Natural killer cell (primary cell): Measurements from ENCODE around the gene RENBP. TPM values are rescaled to one million over a fixed set of nuclear protein-coding genes. Genes with fewer than 3 reads are reported as not detected.
A peak's percentile ranks its signal among the peaks of the same experiment; 100 is the strongest.

ENCODE experiments used
- ATAC-seq, 3 donors: fragments of 150-1000 bp in 2 of 3; fragments of 200-7000 bp in 1 of 3; cut with Tn5 transposase; 1 replicate in 1 of 3; 2 replicates in 2 of 3; pipeline ENCODE4 v1.10.0; 2021; ENCODE audit warnings: mild to moderate bottlenecking in 2 of 3, moderate library complexity in 2 of 3
- DNase-seq, 2 donors: peaks; one replicate each; pipeline versions ENCODE4 v3.0.0 to v3.0.0-alpha.2; 2013 to 2021; ENCODE audit warnings: mixed read lengths in 1 of 2
- H3K27ac ChIP-seq: one replicate; pipeline ENCODE4 v1.5.1; 2013; ENCODE audit warnings: mild to moderate bottlenecking, low read length
- H3K27me3 ChIP-seq: one replicate; pipeline ENCODE4 v1.6.1; 2013; ENCODE audit warnings: low read length; ENCODE audit not compliant: control insufficient read depth, insufficient read depth
- H3K36me3 ChIP-seq: one replicate; pipeline ENCODE4 v1.6.1; 2013; ENCODE audit warnings: low read length; ENCODE audit not compliant: control insufficient read depth, insufficient read depth
- H3K4me1 ChIP-seq: one replicate; pipeline ENCODE4 v1.6.1; 2013; ENCODE audit warnings: low read length; ENCODE audit not compliant: control insufficient read depth, insufficient read depth
- H3K4me3 ChIP-seq: one replicate; pipeline ENCODE4 v1.5.1; 2013; ENCODE audit warnings: low read length
- H3K9me3 ChIP-seq: one replicate; pipeline ENCODE4 v1.6.1; 2013; ENCODE audit warnings: low read length; ENCODE audit not compliant: control insufficient read depth, insufficient read depth
- H3K27ac Mint-ChIP-seq, 2 donors: one replicate each; pipeline ENCODE4 v1.8.0; 2022; ENCODE audit warnings: mild to moderate bottlenecking in 2 of 2, mixed read lengths in 2 of 2, moderate library complexity in 1 of 2
- H3K27me3 Mint-ChIP-seq, 2 donors: one replicate each; pipeline ENCODE4 v1.8.0; 2022; ENCODE audit warnings: low read depth in 2 of 2, mixed read lengths in 2 of 2
- H3K36me3 Mint-ChIP-seq: one replicate; pipeline ENCODE4 v1.8.0; 2022; ENCODE audit warnings: mixed read lengths
- H3K4me1 Mint-ChIP-seq, 2 donors: one replicate each; pipeline ENCODE4 v1.8.0; 2022; ENCODE audit warnings: mixed read lengths in 2 of 2
- H3K4me3 Mint-ChIP-seq: one replicate; pipeline ENCODE4 v1.8.0; 2022; ENCODE audit warnings: mild to moderate bottlenecking, moderate library complexity, mixed read lengths
- H3K9me3 Mint-ChIP-seq, 2 donors: one replicate each; pipeline ENCODE4 v1.8.0; 2022; ENCODE audit warnings: mixed read lengths in 2 of 2
- CTCF ChIP-seq: fragments of 200-600 bp; IDR thresholded peaks from one replicate; pipeline ENCODE4 v1.8.0; 2022; ENCODE audit warnings: antibody characterized with exemption
- WGBS: methylation state at CpG from one replicate; pipeline ENCODE4 v1.1.7; 2013; ENCODE audit warnings: missing lambda C conversion rate; ENCODE audit not compliant: insufficient coverage; 5-methylcytosine and 5-hydroxymethylcytosine counted together
- intact Hi-C: fragments of 100-400 bp; cut with micrococcal nuclease; formaldehyde crosslinking; loops from one replicate; pipeline ENCODE4 v1.14.2; 2022
- total RNA-seq, 4 donors: library from RNA; stranded (reverse); fragments of 120-200 nt in 1 of 4; gene quantifications; one replicate each; pipeline versions ENCODE4 v1.2.3 to v1.2.4, GENCODE V29; 2013 to 2022

RENBP gene
- 10 to 100 TPM; 14.3 to 17.1 (median 15.2) TPM for total RNA-seq
- total RNA-seq (2013): 10.3 TPM

GRCh38 chrX:153944140-153944799, at the start of gene RENBP:
TSS of gene RENBP (minus strand) at chrX:153944643. CDS start at chrX:153944610, 33 bp downstream.
- H3K4me1 Mint-ChIP-seq: peaks cover 15 to 29% of the 10 kb centered on the region in 2 donors
- ATAC-seq (peak; percentile 46 to 64 (median 47)), DNase-seq (peak in 1 of 2 donors; percentile 59)
- peak within 1 kb of the TSS; percentile 50 for H3K27ac ChIP-seq
- intact Hi-C loops: no loop called here
- H3K36me3 ChIP-seq: peaks cover 6% of the 10 kb centered on the region
- H3K27ac Mint-ChIP-seq: peak within 1 kb of the TSS; percentile 53 to 90
- no peak for TF ChIP-seq CTCF
- peaks cover 62% of the 10 kb centered on the region for H3K4me1 ChIP-seq
- no peaks in the 10 kb centered on the region for H3K9me3 Mint-ChIP-seq
- no peaks in the 10 kb centered on the region for H3K9me3 ChIP-seq
- 12% methylated on average over 31 of the region's 31 CpGs for WGBS
- peak within 1 kb of the TSS; percentile 87 for H3K4me3 Mint-ChIP-seq
- H3K36me3 Mint-ChIP-seq: no peaks in the 10 kb centered on the region
- H3K27me3 Mint-ChIP-seq: no peaks in the 10 kb centered on the region
- peak within 1 kb of the TSS; percentile 44 for H3K4me3 ChIP-seq
- no peaks in the 10 kb centered on the region for H3K27me3 ChIP-seq

- no peaks in the 10 kb centered on the region for H3K27me3 ChIP-seq
- intact Hi-C loops: no loop called here
- H3K9me3 ChIP-seq: no peaks in the 10 kb centered on the region
- H3K36me3 ChIP-seq: no peaks in the 10 kb centered on the region
- Mint-ChIP-seq H3K36me3 (no peaks in the 10 kb centered on the region), H3K27me3 (no peaks in the 10 kb centered on the region), H3K4me1 (peaks cover 5% of the 10 kb centered on the region in 2 donors), H3K27ac (no peak overlapping the region), H3K4me3 (no peak overlapping the region), H3K9me3 (peaks cover 0 to 2% of the 10 kb centered on the region in 2 donors)
- no peak overlapping the region for H3K27ac ChIP-seq
- ATAC-seq: no peak
- no peak for DNase-seq
- H3K4me3 ChIP-seq: no peak overlapping the region
- TF ChIP-seq CTCF: no peak
- peaks cover 14% of the 10 kb centered on the region for H3K4me1 ChIP-seq
- WGBS: 92% methylated on average over 9 of the region's 10 CpGs
Observed at GRCh38 chrX:153993978-153994377, 49.5 kb upstream of the RENBP start.

- Mint-ChIP-seq H3K4me1 (peaks cover 5% of the 10 kb centered on the region in 2 donors), H3K4me3 (no peak overlapping the region), H3K27me3 (no peaks in the 10 kb centered on the region), H3K9me3 (peaks cover 0 to 2% of the 10 kb centered on the region in 2 donors), H3K27ac (no peak overlapping the region), H3K36me3 (no peaks in the 10 kb centered on the region)
- Histone ChIP-seq H3K4me3 (no peak overlapping the region), H3K27ac (no peak overlapping the region), H3K4me1 (peaks cover 14% of the 10 kb centered on the region), H3K36me3 (no peaks in the 10 kb centered on the region), H3K27me3 (no peaks in the 10 kb centered on the region), H3K9me3 (no peaks in the 10 kb centered on the region)
- DNase-seq (no peak), ATAC-seq (no peak)
- intact Hi-C loops: no loop called here
- no peak for TF ChIP-seq CTCF
- 96% methylated on average over 11 of the region's 12 CpGs for WGBS
Observed at GRCh38 chrX:153993079-153993478, 48.6 kb upstream of the RENBP start.

- Mint-ChIP-seq H3K9me3 (peaks cover 0 to 2% of the 10 kb centered on the region in 2 donors), H3K4me3 (no peak overlapping the region), H3K27me3 (no peaks in the 10 kb centered on the region), H3K36me3 (no peaks in the 10 kb centered on the region), H3K4me1 (peaks cover 5% of the 10 kb centered on the region in 2 donors), H3K27ac (no peak overlapping the region)
- Histone ChIP-seq H3K27ac (no peak overlapping the region), H3K36me3 (no peaks in the 10 kb centered on the region), H3K9me3 (no peaks in the 10 kb centered on the region), H3K4me1 (peaks cover 14% of the 10 kb centered on the region), H3K4me3 (no peak overlapping the region), H3K27me3 (no peaks in the 10 kb centered on the region)
- WGBS: 82% methylated on average over 7 of the region's 8 CpGs
- intact Hi-C loops: no loop called here
- DNase-seq: no peak
- ATAC-seq: no peak
- TF ChIP-seq CTCF: no peak
Observed at GRCh38 chrX:153992180-153992579, 47.7 kb upstream of the RENBP start.
